Body of pancreas (tissue), 4 donors: ENCODE data around the gene PPP2R3B.
A peak's percentile ranks its signal among the peaks of the same experiment; 100 is the strongest.

ENCODE experiments used
- POLR2A ChIP-seq, 3 donors: fragments of 450-650 bp; IDR thresholded peaks; one replicate each; pipeline ENCODE4 v1.6.1; 2016; ENCODE audit warnings: antibody characterized with exemption in 3 of 3, mild to moderate bottlenecking in 2 of 3
- TF ChIP-seq, protein P1 (sequence below), 7 experiments: fragments of 450-650 bp in 4 of 7; fragments of 200-600 bp in 3 of 7; sonication (generic) in 3 of 7; IDR thresholded peaks; one replicate each; pipeline ENCODE4 v1.5.1; 2016 to 2019; ENCODE audit warnings: antibody characterized with exemption in 7 of 7

DNA sequence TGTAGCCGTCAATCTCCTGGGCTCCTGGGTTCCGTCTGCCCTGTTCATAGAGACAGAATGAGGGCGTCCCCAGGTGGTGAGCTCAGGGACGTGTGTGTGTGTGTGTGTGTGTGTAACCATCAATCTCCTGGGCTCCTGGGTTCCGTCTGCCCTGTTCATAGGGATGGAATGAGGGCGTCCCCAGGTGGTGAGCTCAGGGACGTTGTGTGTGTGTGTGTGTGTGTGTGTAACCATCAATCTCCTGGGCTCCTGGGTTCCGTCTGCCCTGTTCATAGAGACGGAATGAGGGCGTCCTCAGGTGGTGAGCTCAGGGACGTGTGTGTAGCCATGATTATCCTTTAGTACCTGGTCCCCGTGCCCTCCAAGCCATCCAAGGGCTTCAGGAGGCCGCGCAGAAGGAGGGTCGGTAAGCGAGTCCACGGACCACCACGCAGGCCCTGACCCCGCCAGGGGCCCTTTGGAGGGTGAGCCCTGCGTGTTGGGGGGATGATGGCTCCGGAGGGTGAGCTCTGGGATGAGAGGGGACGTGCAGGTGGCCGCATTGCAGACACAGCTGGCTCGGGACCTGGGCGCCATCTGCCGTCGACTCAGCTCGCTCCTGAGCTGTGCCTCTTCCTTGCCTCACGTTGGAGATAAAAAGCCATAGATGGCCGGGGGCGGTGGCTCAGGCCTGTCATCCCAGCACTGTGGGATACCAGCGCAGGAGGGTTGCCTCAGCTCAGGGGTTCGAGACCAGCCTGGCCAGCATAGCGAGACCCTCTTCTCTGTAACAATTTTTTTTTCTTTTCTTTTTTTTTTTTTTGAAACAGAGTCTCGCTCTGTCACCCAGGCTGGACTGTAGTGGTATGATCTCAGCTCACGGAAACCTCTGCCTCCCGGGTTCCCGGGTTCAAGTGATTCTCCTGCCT lies 62.7 kb downstream of the PPP2R3B start:
- TF ChIP-seq, protein P1, sequence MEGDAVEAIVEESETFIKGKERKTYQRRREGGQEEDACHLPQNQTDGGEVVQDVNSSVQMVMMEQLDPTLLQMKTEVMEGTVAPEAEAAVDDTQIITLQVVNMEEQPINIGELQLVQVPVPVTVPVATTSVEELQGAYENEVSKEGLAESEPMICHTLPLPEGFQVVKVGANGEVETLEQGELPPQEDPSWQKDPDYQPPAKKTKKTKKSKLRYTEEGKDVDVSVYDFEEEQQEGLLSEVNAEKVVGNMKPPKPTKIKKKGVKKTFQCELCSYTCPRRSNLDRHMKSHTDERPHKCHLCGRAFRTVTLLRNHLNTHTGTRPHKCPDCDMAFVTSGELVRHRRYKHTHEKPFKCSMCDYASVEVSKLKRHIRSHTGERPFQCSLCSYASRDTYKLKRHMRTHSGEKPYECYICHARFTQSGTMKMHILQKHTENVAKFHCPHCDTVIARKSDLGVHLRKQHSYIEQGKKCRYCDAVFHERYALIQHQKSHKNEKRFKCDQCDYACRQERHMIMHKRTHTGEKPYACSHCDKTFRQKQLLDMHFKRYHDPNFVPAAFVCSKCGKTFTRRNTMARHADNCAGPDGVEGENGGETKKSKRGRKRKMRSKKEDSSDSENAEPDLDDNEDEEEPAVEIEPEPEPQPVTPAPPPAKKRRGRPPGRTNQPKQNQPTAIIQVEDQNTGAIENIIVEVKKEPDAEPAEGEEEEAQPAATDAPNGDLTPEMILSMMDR (IDR thresholded peaks at IDR 0.05) = peak in 1 of 7 experiments; percentile 35
- no peak for TF ChIP-seq POLR2A (IDR thresholded peaks at IDR 0.05)
